Epithelial cell of prostate (primary cell): ENCODE measurements around the gene NREP.

ENCODE experiments used
- DNase-seq: peaks from one replicate; pipeline ENCODE4 v3.0.0-alpha.2; 2011; ENCODE audit warnings: low read depth, low spot score
- H3K27ac ChIP-seq: fragments of 450-650 bp; 2 replicates; pipeline ENCODE4 v1.5.1; 2017; ENCODE audit warnings: mild to moderate bottlenecking

Gene NREP

GRCh38 chr5:111703662-111704061 is 53.3 kb downstream of the NREP start:
- H3K27ac ChIP-seq: no peak overlapping the region
- no peak for DNase-seq

GRCh38 chr5:111699976-111700375 is 57.0 kb downstream of the NREP start:
- DNase-seq: no peak

GRCh38 chr5:111699324-111699723 is 57.7 kb downstream of the NREP start:
- H3K27ac ChIP-seq: no peak overlapping the region
- no peak for DNase-seq

More at GRCh38 chr5:111699976-111700375, 57.0 kb downstream of the NREP start:
- H3K27ac ChIP-seq: no peak overlapping the region

GRCh38 chr5:111697881-111698757 is 58.9 kb downstream of the NREP start:
- no peak overlapping the region for H3K27ac ChIP-seq
- no peak for DNase-seq

- DNase-seq: no peak
- H3K27ac ChIP-seq: no peak overlapping the region
Observed at GRCh38 chr5:111697215-111697614, 59.8 kb downstream of the NREP start.

DNA sequence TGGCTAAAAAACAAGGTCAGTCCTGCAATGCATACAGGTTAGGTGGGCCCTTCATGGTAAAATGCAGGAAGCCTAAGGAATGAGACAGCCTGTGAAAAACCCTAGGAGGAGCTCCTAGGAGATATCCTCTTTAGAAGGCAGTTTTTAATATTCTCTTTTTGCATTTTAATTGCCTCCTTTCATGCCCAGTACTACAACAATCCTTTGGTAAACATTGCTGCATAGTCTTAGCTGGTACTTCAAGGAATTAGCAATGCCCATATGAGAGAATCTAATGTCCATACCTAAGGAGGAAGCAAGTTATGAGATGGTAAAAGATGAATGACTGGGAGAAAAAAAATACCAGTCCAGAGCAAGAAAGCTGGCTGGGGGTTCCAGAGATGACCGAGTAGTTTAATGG is 61.0 kb downstream of the NREP start:
- no peak for DNase-seq

DNA sequence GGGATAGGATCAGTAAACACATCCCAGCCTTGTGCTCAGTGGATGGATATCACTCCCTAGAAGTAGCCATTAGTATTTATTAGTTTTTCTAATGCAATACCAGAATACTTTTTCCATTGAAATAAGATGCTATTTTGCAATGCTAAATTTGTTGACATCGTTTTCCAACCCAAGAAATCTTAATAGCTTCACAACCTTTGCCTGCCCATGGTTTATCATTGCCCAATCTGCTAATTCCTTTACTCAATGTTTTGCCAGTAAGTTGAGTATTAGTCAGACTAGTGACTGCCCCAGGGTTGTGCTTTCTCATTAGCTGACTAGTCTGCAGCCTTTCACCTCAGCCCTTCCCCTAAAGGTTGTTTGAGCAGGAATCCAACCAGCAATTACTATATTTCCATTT is 62.9 kb downstream of the NREP start:
- peak; percentile 56 for DNase-seq
- no peak overlapping the region for H3K27ac ChIP-seq

More for the DNA sequence above, 61.0 kb downstream of the NREP start:
- H3K27ac ChIP-seq: no peak overlapping the region

GRCh38 chr5:111691914-111692313 is 65.1 kb downstream of the NREP start:
- no peak for DNase-seq
- no peak overlapping the region for H3K27ac ChIP-seq

GRCh38 chr5:111691508-111691907 is 65.5 kb downstream of the NREP start:
- no peak for DNase-seq
- H3K27ac ChIP-seq: no peak overlapping the region

- no peak for DNase-seq
- no peak overlapping the region for H3K27ac ChIP-seq
Observed at GRCh38 chr5:111689357-111689935, 67.5 kb downstream of the NREP start.

- H3K27ac ChIP-seq: no peak overlapping the region
- DNase-seq: no peak
Observed at GRCh38 chr5:111685969-111686368, 71.0 kb downstream of the NREP start.

- no peak for DNase-seq
- H3K27ac ChIP-seq: no peak overlapping the region
Observed at GRCh38 chr5:111682641-111683040, 74.4 kb downstream of the NREP start.

- H3K27ac ChIP-seq: no peak overlapping the region
Observed at GRCh38 chr5:111682121-111682520, 74.9 kb downstream of the NREP start.

GRCh38 chr5:111681414-111682120 is 75.4 kb downstream of the NREP start:
- DNase-seq: no peak
- H3K27ac ChIP-seq: peak overlapping the region; percentile 66

More at GRCh38 chr5:111682121-111682520, 74.9 kb downstream of the NREP start:
- no peak for DNase-seq

DNA sequence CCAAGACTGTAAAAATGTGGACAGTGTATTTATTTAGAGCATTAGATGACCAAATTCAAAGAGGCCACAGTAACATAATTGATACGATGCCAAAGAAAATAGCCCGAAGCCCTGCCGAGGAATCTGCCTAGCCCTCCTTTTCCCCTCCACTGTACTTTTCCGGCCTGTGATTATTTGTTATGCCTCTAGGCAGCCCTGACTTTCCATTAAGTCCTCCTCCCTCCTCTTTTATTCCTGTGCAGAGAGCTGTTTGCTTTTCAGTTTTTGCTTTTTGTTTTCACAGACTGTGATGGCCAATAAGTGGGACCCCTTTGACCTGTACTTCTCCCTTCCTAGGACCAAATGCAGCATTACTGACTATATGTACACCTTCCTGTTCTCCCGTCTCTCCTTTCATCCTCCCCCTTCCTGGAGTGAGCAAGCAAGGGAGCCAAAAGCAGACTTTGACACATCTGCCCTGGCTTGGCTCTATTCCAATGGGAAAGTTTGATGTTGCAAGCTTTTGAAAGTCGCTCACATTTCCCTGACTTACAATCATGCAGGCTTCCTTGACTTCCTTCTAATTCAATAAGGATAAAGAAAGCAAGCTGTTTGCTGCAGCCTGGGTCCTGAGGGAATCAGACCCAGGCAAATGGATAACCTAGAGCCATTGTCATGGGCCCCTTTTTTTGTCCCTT is 76.1 kb downstream of the NREP start:
- peak overlapping the region; percentile 66 for H3K27ac ChIP-seq
- DNase-seq: peak; percentile 72

- DNase-seq: no peak
- H3K27ac ChIP-seq: no peak overlapping the region
Observed at GRCh38 chr5:111679611-111680010, 77.4 kb downstream of the NREP start.
